ENCODE results near the gene TBL1X.

Gene TBL1X

GRCh38 chrX:9593756-9594155, 128.9 kb downstream of the TBL1X start:
- DNase-seq: no peak

- no peak for DNase-seq
Observed at GRCh38 chrX:9595174-9595573, 130.3 kb downstream of the TBL1X start.

GRCh38 chrX:9596837-9597236, 132.0 kb downstream of the TBL1X start:
- no peak for DNase-seq

- no peak for DNase-seq
Observed at GRCh38 chrX:9597361-9598035, 132.6 kb downstream of the TBL1X start.

- DNase-seq: no peak
Observed at GRCh38 chrX:9598344-9598743, 133.5 kb downstream of the TBL1X start.

GRCh38 chrX:9604111-9604907, 139.5 kb downstream of the TBL1X start:
- no peak for DNase-seq

- DNase-seq: no peak
Observed at GRCh38 chrX:9604908-9605306, 140.0 kb downstream of the TBL1X start.

GRCh38 chrX:9605484-9605883, 140.6 kb downstream of the TBL1X start:
- DNase-seq: no peak

- DNase-seq: no peak
Observed at GRCh38 chrX:9606971-9607370, 142.1 kb downstream of the TBL1X start.

- no peak for DNase-seq
Observed at GRCh38 chrX:9609499-9609898, 144.6 kb downstream of the TBL1X start.

GRCh38 chrX:9609987-9610386, 145.1 kb downstream of the TBL1X start:
- DNase-seq: no peak

- DNase-seq: no peak
Observed at GRCh38 chrX:9610771-9611392, 146.0 kb downstream of the TBL1X start.

- DNase-seq: no peak
Observed at GRCh38 chrX:9611436-9612145, 146.7 kb downstream of the TBL1X start.

- no peak for DNase-seq
Observed at GRCh38 chrX:9612146-9612505, 147.3 kb downstream of the TBL1X start.

- no peak for DNase-seq
Observed at GRCh38 chrX:9614016-9614415, 149.2 kb downstream of the TBL1X start.

- no peak for DNase-seq
Observed at GRCh38 chrX:9619133-9619532, 154.3 kb downstream of the TBL1X start.

GRCh38 chrX:9619581-9619980, 154.7 kb downstream of the TBL1X start:
- DNase-seq: no peak

GRCh38 chrX:9622128-9622527, 157.3 kb downstream of the TBL1X start:
- peak; percentile 39 to 47 for DNase-seq

GRCh38 chrX:9626379-9626778, 161.5 kb downstream of the TBL1X start:
- no peak for DNase-seq

- DNase-seq: no peak
Observed at GRCh38 chrX:9627922-9628321, 163.1 kb downstream of the TBL1X start.

GRCh38 chrX:9628779-9629493, 164.1 kb downstream of the TBL1X start:
- no peak for DNase-seq

GRCh38 chrX:9634551-9634950, 169.7 kb downstream of the TBL1X start:
- DNase-seq: no peak

GRCh38 chrX:9635368-9635767, 170.5 kb downstream of the TBL1X start:
- DNase-seq: no peak
